Esophagus muscularis mucosa (tissue), 4 donors: ENCODE results near the gene DRC7. TPM values are rescaled to one million over a fixed set of nuclear protein-coding genes. Genes with fewer than 3 reads are reported as not detected.

Experiments
- DNase-seq: peaks from one replicate; pipeline ENCODE4 v3.0.0-alpha.2; 2017; ENCODE audit errors: extremely low spot score
- H3K27ac ChIP-seq, 4 donors: fragments of 200-600 bp; sonication (generic); replicated peaks in 1 of 4; 1 replicate in 3 of 4; 2 replicates in 1 of 4; pipeline ENCODE4 v1.5.1; 2016 to 2019; ENCODE audit warnings: mild to moderate bottlenecking in 1 of 4
- H3K27me3 ChIP-seq, 4 donors: fragments of 200-600 bp; sonication (generic); one replicate each; pipeline versions ENCODE4 v1.5.1 to v1.6.0; 2016 to 2019
- H3K36me3 ChIP-seq, 4 donors: fragments of 200-600 bp; sonication (generic); one replicate each; pipeline ENCODE4 v1.5.1; 2016 to 2019
- H3K4me1 ChIP-seq, 4 donors: fragments of 200-600 bp; sonication (generic); one replicate each; pipeline ENCODE4 v1.5.1; 2016 to 2019
- H3K4me3 ChIP-seq, 4 donors: fragments of 200-600 bp; sonication (generic); 1 replicate in 2 of 4; 2 replicates in 2 of 4; pipeline ENCODE4 v1.5.1; 2016 to 2019; ENCODE audit warnings: mild to moderate bottlenecking in 4 of 4, moderate library complexity in 1 of 4
- H3K9me3 ChIP-seq, 4 donors: fragments of 200-600 bp; sonication (generic); 1 replicate in 3 of 4; 2 replicates in 1 of 4; pipeline ENCODE4 v1.5.1; 2016 to 2019
- CTCF ChIP-seq, 3 experiments: fragments of 200-600 bp in 2 of 3; fragments of 450-650 bp in 1 of 3; sonication (generic) in 2 of 3; IDR thresholded peaks; one replicate each; pipeline ENCODE4 v1.5.1; 2017 to 2019; ENCODE audit warnings: antibody characterized with exemption in 3 of 3, mild to moderate bottlenecking in 2 of 3, moderate library complexity in 1 of 3
- EP300 ChIP-seq: sonication (generic); formaldehyde crosslinking; IDR thresholded peaks from one replicate; pipeline ENCODE4 v1.6.1; 2017; ENCODE audit warnings: antibody characterized with exemption
- POLR2A ChIP-seq: fragments of 450-650 bp; IDR thresholded peaks from one replicate; pipeline ENCODE4 v1.6.1; 2017; ENCODE audit warnings: antibody characterized with exemption, moderate library complexity, mild to moderate bottlenecking, low read depth
- POLR2AphosphoS5 ChIP-seq, 2 donors: sonication (generic); formaldehyde crosslinking; IDR thresholded peaks; one replicate each; pipeline ENCODE4 v1.6.1; 2017; ENCODE audit warnings: antibody characterized with exemption in 2 of 2
- WGBS: methylation state at CpG from one replicate; pipeline ENCODE4 v1.1.5; 2018; 5-methylcytosine and 5-hydroxymethylcytosine counted together
- intact Hi-C: fragments of 100-400 bp; cut with DNase I; formaldehyde crosslinking; loops from one replicate; pipeline ENCODE4 v1.15.1; 2023
- total RNA-seq, 4 donors: library from RNA; depleted of rRNA; stranded (reverse); fragments of >200 nt; gene quantifications; one replicate each; pipeline versions ENCODE4 v1.1.0 to v1.2.1, GENCODE V29; 2016

Gene DRC7
- total RNA-seq, 4 donors from 2014 or later = under 0.01 to 0.17 TPM; not detected in 2

- TF ChIP-seq CTCF (IDR thresholded peaks at IDR 0.05) (no peak), POLR2AphosphoS5 (IDR thresholded peaks at IDR 0.05) (no peak), EP300 (no peak), POLR2A (no peak)
- no peaks in the 10 kb centered on the region for H3K9me3 ChIP-seq
- intact Hi-C loops = no loop called here
- peaks cover 0 to 3% (median 0%) of the 10 kb centered on the region in 4 donors for H3K4me1 ChIP-seq
- WGBS = 86% methylated on average over 13 of the region's 15 CpGs
- H3K27me3 ChIP-seq = peaks cover 0 to 13% (median 0%) of the 10 kb centered on the region in 4 donors
- no peak overlapping the region for H3K4me3 ChIP-seq
- DNase-seq = no peak
- no peak overlapping the region for H3K27ac ChIP-seq
- H3K36me3 ChIP-seq = peaks cover 0 to 58% (median 11%) of the 10 kb centered on the region in 4 donors
Observed at GRCh38 chr16:57663917-57664661, 30.5 kb upstream of the DRC7 start.

GRCh38 chr16:57664662-57665025 lies 30.0 kb upstream of the DRC7 start:
- DNase-seq = no peak
- TF ChIP-seq CTCF (IDR thresholded peaks at IDR 0.05) = no peak
- no peak for TF ChIP-seq POLR2A
- TF ChIP-seq POLR2AphosphoS5 (IDR thresholded peaks at IDR 0.05) = no peak
- no peak for TF ChIP-seq EP300
- intact Hi-C loops = no loop called here
- 83% methylated on average over 6 of the region's 6 CpGs for WGBS
- H3K27ac ChIP-seq = no peak overlapping the region
- peaks cover 0 to 13% (median 0%) of the 10 kb centered on the region in 4 donors for H3K27me3 ChIP-seq
- H3K4me1 ChIP-seq = peaks cover 0 to 3% (median 0%) of the 10 kb centered on the region in 4 donors
- no peak overlapping the region for H3K4me3 ChIP-seq
- peaks cover 0 to 53% (median 10%) of the 10 kb centered on the region in 4 donors for H3K36me3 ChIP-seq
- H3K9me3 ChIP-seq = no peaks in the 10 kb centered on the region

GRCh38 chr16:57665541-57665940 lies 29.1 kb upstream of the DRC7 start:
- Histone ChIP-seq H3K9me3 (no peaks in the 10 kb centered on the region), H3K4me1 (peaks cover 0 to 3% (median 0%) of the 10 kb centered on the region in 4 donors), H3K36me3 (peaks cover 0 to 44% (median 10%) of the 10 kb centered on the region in 4 donors), H3K27ac (no peak overlapping the region), H3K27me3 (peaks cover 0 to 13% (median 0%) of the 10 kb centered on the region in 4 donors), H3K4me3 (no peak overlapping the region)
- DNase-seq = no peak
- TF ChIP-seq EP300 (no peak), CTCF (IDR thresholded peaks at IDR 0.05) (no peak), POLR2AphosphoS5 (IDR thresholded peaks at IDR 0.05) (no peak)
- intact Hi-C loops = no loop called here
- WGBS = 85% methylated on average over 3 of the region's 4 CpGs

GRCh38 chr16:57666353-57667047 lies 28.1 kb upstream of the DRC7 start:
- Histone ChIP-seq H3K27me3 (peaks cover 0 to 13% (median 0%) of the 10 kb centered on the region in 4 donors), H3K4me1 (peaks cover 0 to 3% (median 0%) of the 10 kb centered on the region in 4 donors), H3K4me3 (no peak overlapping the region), H3K36me3 (peaks cover 0 to 34% (median 8%) of the 10 kb centered on the region in 4 donors), H3K9me3 (no peaks in the 10 kb centered on the region), H3K27ac (no peak overlapping the region)
- DNase-seq = no peak
- TF ChIP-seq POLR2A = no peak
- TF ChIP-seq EP300 = no peak
- TF ChIP-seq POLR2AphosphoS5 (IDR thresholded peaks at IDR 0.05) = no peak
- TF ChIP-seq CTCF (IDR thresholded peaks at IDR 0.05) = no peak
- WGBS = 97% methylated on average over 6 of the region's 11 CpGs
- intact Hi-C loops = no loop called here
